Gastrocnemius medialis (tissue), 4 donors: Measurements from ENCODE around the gene PSMD2. TPM values are rescaled to one million over a fixed set of nuclear protein-coding genes. Genes with fewer than 3 reads are reported as not detected.

Experiments
- ATAC-seq, 2 donors: fragments of 150-250 bp; one replicate each; pipeline ENCODE4 v1.9.1; 2016
- DNase-seq, 2 donors: peaks; one replicate each; pipeline ENCODE4 v3.0.0-alpha.2; 2019
- H3K27ac ChIP-seq, 4 donors: fragments of 200-600 bp; sonication (generic); 1 replicate in 1 of 4; 2 replicates in 3 of 4; pipeline ENCODE4 v1.5.1; 2016 to 2018; ENCODE audit warnings: mild to moderate bottlenecking in 2 of 4, moderate library complexity in 1 of 4
- H3K27me3 ChIP-seq, 3 donors: fragments of 200-600 bp; sonication (generic) in 2 of 3; 1 replicate in 1 of 3; 2 replicates in 2 of 3; pipeline versions ENCODE4 v1.5.1 to v1.6.0; 2016 to 2019; ENCODE audit warnings: mild to moderate bottlenecking in 1 of 3, moderate library complexity in 1 of 3
- H3K36me3 ChIP-seq, 2 donors: fragments of 200-600 bp; sonication (generic) in 1 of 2; one replicate each; pipeline ENCODE4 v1.5.1; 2017 to 2018
- H3K4me1 ChIP-seq, 2 donors: fragments of 200-600 bp; sonication (generic) in 1 of 2; one replicate each; pipeline ENCODE4 v1.5.1; 2016 to 2017; ENCODE audit warnings: mild to moderate bottlenecking in 2 of 2
- H3K4me3 ChIP-seq, 4 donors: fragments of 200-600 bp; sonication (generic) in 3 of 4; 1 replicate in 1 of 4; 2 replicates in 3 of 4; pipeline ENCODE4 v1.5.1; 2016 to 2019; ENCODE audit warnings: mild to moderate bottlenecking in 2 of 4
- H3K9me3 ChIP-seq, 3 donors: fragments of 200-600 bp; sonication (generic) in 2 of 3; 1 replicate in 1 of 3; 2 replicates in 2 of 3; pipeline ENCODE4 v1.5.1; 2016 to 2019
- CTCF ChIP-seq, 5 experiments: fragments of 450-650 bp in 3 of 5; fragments of 200-600 bp in 2 of 5; sonication (generic) in 2 of 5; IDR thresholded peaks in 4 of 5; conservative IDR thresholded peaks in 1 of 5; 1 replicate in 4 of 5; 2 replicates in 1 of 5; pipeline ENCODE4 v1.5.1; 2016 to 2019; ENCODE audit warnings: antibody characterized with exemption in 5 of 5, mild to moderate bottlenecking in 3 of 5, moderate library complexity in 3 of 5
- POLR2A ChIP-seq, 2 donors: fragments of 450-650 bp; IDR thresholded peaks; one replicate each; pipeline ENCODE4 v1.6.1; 2017; ENCODE audit warnings: antibody characterized with exemption in 2 of 2, mild to moderate bottlenecking in 2 of 2, moderate library complexity in 2 of 2
- in situ Hi-C, 4 donors: fragments of 200-750 bp; cut with MboI; loops; one replicate each; pipeline versions ENCODE4 v1.15.0 to v1.8.0; 2017; ENCODE audit warnings: low sequenced_read_pairs in 4 of 4
- intact Hi-C: fragments of 100-400 bp; cut with DNase I; formaldehyde crosslinking; loops from one replicate; pipeline ENCODE4 v1.15.1; 2023; ENCODE audit warnings: low total_unique reads
- total RNA-seq, 4 donors: library from RNA; depleted of rRNA; stranded (reverse); fragments of >200 nt; gene quantifications; one replicate each; pipeline versions ENCODE4 v1.1.0 to v1.2.3, GENCODE V29; 2016

The PSMD2 gene
- total RNA-seq, 4 donors from 2014 or later = 560 to 831 (median 720) TPM

DNA sequence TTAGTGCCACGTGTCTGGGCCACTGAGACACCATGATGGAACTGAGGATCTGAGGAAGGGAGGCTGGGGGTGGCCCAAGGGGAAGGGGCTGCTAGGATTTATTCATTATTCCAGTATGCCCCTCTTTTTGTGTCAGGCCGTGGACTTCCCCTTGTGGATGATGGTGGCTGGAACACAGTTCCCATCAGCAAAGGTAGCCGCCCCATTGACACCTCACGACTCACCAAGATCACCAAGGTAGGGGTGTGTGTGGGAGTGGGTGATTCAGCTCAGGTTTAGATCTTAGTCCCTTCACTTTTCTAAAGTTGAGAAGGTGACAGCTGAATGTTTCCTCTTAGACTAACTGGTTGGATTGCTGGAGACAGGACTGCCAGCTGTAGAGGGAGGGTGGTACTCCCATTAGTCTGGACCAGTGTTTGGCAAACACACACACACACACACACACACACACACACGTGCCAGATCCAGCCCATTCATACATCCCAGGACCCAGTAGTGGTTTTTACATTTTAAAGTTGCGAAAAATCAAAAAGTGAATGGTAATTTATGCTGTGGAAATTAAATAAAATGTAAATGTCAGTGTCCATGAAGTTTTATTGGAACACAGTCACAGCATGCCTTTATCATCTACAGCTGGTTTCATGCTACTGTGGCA is 26.8 kb downstream of the PSMD2 start:
- Histone ChIP-seq H3K27me3 (no peaks in the 10 kb centered on the region), H3K9me3 (no peaks in the 10 kb centered on the region), H3K36me3 (peaks cover 12 to 100% of the 10 kb centered on the region in 2 donors), H3K27ac (peak overlapping the region; percentile 18 to 97 (median 50)), H3K4me1 (peaks cover 34 to 35% of the 10 kb centered on the region in 2 donors), H3K4me3 (no peak overlapping the region)
- intact Hi-C loops (no loop called here), in situ Hi-C loops (no loop called here)
- no peak for ATAC-seq
- DNase-seq = no peak
- TF ChIP-seq CTCF (IDR thresholded peaks at IDR 0.05 in 4 of 5, conservative IDR thresholded peaks at IDR 0.05 in 1 of 5) = no peak
- no peak for TF ChIP-seq POLR2A (IDR thresholded peaks at IDR 0.05)

- intact Hi-C loops = no loop called here
- in situ Hi-C loops = no loop called here
- H3K9me3 ChIP-seq = no peaks in the 10 kb centered on the region
- DNase-seq = no peak
- H3K27ac ChIP-seq = peak overlapping the region in 3 of 4 donors; percentile 29 to 55 (median 36)
- TF ChIP-seq CTCF (IDR thresholded peaks at IDR 0.05 in 4 of 5, conservative IDR thresholded peaks at IDR 0.05 in 1 of 5) = no peak
- no peak for TF ChIP-seq POLR2A (IDR thresholded peaks at IDR 0.05)
- H3K4me3 ChIP-seq = no peak overlapping the region
- H3K36me3 ChIP-seq = peaks cover 12 to 100% of the 10 kb centered on the region in 2 donors
- no peak for ATAC-seq
- peaks cover 21 to 29% of the 10 kb centered on the region in 2 donors for H3K4me1 ChIP-seq
- no peaks in the 10 kb centered on the region for H3K27me3 ChIP-seq
Measured at GRCh38 chr3:184327171-184327570, 28.1 kb downstream of the PSMD2 start.

DNA sequence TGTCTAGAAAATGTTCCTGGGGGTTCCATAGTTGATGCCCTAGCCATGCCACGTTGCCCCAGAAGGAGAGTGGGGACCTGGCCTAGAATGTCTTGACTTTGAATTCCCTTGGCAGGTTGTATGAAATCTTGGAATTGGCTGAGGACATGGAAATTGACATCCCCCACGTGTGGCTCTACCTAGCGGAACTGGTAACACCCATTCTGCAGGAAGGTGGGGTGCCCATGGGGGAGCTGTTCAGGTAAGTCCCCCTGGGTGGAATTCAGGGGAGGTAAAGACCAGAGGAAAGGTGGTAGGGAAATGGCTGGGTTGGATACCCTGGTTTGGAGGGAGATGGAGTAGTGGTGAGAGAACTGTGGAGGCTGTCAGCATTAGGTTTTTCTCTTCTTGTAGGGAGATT is 29.5 kb downstream of the PSMD2 start:
- H3K27me3 ChIP-seq = no peaks in the 10 kb centered on the region
- DNase-seq (no peak), ATAC-seq (no peak)
- peaks cover 12 to 100% of the 10 kb centered on the region in 2 donors for H3K36me3 ChIP-seq
- H3K9me3 ChIP-seq = no peaks in the 10 kb centered on the region
- peak overlapping the region in 2 of 4 donors; percentile 29 to 36 for H3K27ac ChIP-seq
- no peak for TF ChIP-seq CTCF (IDR thresholded peaks at IDR 0.05 in 4 of 5, conservative IDR thresholded peaks at IDR 0.05 in 1 of 5)
- no peak for TF ChIP-seq POLR2A (IDR thresholded peaks at IDR 0.05)
- H3K4me1 ChIP-seq = peaks cover 7 to 20% of the 10 kb centered on the region in 2 donors
- H3K4me3 ChIP-seq = no peak overlapping the region
- intact Hi-C loops (no loop called here), in situ Hi-C loops (no loop called here)

DNA sequence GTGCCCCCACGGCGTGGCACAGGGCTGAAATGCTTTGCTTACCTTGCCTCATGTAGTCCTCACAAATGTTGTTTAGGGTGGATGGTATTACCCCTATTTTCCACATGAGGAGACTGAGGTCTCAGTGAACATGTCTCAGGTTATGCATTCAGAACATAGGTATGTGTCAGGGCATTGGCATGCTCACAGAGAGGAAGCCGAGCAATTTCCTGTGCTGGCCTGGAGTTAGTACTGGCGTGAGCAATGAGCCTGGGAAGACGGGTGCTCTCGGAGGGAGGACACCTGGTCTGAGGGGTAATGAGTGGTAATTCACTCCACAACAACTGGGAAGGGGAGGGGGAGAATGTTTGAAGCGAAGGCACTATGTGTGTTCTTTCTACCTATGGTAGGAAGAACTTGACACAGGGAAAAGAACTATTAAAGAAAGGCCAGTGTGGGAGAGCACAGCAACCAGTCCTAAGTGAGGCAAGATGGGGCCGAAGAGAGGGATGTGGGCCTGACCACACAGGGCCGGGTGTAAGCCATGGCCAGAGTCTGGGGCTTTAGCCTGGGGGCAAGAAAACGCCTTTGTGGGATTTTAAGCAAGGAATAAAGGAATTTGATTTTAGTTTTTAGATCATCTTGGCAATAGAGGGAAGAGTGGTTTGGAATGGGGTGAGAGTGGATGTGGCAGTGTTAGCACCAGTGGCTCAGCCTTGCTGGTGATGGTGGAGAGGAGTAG is 33.5 kb downstream of the PSMD2 start:
- intact Hi-C loops = loop anchor here (10.0 kb wide), 1 partner anchor 1028 kb away; no protein-coding TSS in a partner anchor
- Histone ChIP-seq H3K4me1 (peaks cover 15 to 24% of the 10 kb centered on the region in 2 donors), H3K4me3 (no peak overlapping the region), H3K36me3 (peaks cover 0 to 76% of the 10 kb centered on the region in 2 donors), H3K27ac (peak overlapping the region; percentile 98 to 99 (median 98)), H3K27me3 (no peaks in the 10 kb centered on the region), H3K9me3 (no peaks in the 10 kb centered on the region)
- DNase-seq = no peak
- in situ Hi-C loops = no loop called here
- TF ChIP-seq CTCF (IDR thresholded peaks at IDR 0.05 in 4 of 5, conservative IDR thresholded peaks at IDR 0.05 in 1 of 5) (no peak), POLR2A (IDR thresholded peaks at IDR 0.05) (no peak)
- ATAC-seq = no peak
